Inflammatory macrophage treated with lipopolysaccharide for 1 hour (primary cell): ENCODE measurements around the gene RNF11.

Experiments used
- DNase-seq, 2 donors: peaks; one replicate each; pipeline ENCODE4 v3.0.0-alpha.2; 2020 to 2022

RNF11 gene

DNA sequence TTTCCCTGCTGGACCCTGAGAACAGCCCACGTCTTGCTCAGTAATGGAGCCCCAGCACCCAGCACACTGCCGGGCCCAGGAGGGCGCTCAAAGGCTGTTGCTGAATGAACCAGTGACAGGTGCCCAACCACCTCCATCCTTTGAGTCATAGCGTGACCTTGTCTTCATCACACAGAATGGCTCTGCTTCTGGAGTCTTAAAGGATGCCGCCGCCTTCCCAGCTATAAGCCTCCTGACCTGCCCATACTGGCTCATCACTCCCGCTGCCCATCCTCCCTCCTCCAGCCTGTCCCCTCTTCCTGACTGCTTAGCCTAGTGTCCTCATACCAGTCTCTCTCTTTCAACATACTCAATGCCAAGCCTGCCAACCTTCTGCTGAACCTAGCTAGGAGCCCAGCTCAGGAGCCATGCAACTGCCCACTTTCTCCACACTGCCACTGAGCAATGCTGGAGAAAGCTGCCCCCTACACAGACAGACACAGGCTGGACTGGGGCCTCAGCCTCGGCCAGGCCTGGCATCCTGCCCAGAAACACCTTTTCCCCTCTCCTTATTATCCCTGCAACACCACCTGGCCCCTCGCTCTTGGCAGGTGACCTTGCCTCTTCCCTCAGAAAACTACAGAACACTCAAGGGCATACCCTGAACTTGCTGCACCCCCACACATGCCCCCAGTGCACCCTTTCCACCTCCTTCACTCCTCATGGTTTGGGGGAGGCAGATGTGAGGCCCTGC lies 80.2 kb downstream of the RNF11 start:
- DNase-seq, result no peak

DNA sequence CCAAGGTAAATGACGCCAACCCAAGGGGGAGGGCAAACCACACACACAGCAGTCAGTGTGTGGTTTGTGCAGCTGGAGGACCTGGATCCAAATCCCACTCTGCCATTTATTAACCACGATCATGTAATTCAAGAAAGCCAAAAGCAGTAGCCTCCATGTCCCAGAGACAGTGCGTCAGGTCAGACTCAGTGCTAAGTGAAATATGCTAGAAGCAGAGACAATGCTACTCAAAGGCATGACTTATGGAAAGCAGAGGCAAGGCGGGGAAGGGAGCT lies 80.7 kb downstream of the RNF11 start:
- DNase-seq, result no peak

GRCh38 chr1:51317798-51318197 lies 81.7 kb downstream of the RNF11 start:
- no peak for DNase-seq

GRCh38 chr1:51320967-51321923 lies 85.2 kb downstream of the RNF11 start:
- no peak for DNase-seq

GRCh38 chr1:51321924-51322280 lies 85.8 kb downstream of the RNF11 start:
- no peak for DNase-seq

DNA sequence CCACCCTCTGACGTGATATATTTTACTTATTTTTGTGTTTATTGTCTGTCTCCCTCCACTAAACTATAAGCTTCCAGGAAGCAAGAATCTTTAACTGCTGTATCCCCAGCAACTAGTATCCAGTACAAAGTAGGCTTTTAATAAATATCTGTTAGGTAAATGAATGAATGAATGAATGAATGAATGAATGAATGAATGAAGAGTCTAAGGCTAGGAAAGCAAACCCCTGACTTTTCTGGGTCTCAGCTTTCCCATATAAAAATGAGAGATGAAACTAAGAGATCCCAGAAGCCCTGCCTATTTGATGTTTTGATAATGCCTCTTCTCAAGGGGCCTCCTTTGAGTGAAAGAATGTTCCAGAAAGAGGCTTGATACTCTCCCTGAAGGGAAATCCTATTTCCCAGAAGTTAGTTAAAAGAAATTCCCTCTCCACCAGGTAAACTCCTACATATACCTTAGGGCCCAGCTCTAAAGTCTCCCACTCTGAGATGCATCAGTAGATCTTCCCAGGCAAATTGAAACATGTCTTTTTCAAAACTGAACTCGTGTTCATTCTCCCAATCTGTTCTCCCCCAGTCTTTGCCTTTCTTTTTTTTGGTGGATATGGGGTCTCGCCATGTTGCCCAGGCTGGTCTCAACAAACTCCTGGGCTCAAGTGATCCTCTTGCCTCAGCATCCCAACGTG lies 86.5 kb downstream of the RNF11 start:
- no peak for DNase-seq
